ENCODE results near the gene EXOSC6.
"Not testable (repeated sequence)": the region's sequence is repeated elsewhere in the genome, so short reads cannot be mapped to it uniquely, and the experiment has no call there.

DNA sequence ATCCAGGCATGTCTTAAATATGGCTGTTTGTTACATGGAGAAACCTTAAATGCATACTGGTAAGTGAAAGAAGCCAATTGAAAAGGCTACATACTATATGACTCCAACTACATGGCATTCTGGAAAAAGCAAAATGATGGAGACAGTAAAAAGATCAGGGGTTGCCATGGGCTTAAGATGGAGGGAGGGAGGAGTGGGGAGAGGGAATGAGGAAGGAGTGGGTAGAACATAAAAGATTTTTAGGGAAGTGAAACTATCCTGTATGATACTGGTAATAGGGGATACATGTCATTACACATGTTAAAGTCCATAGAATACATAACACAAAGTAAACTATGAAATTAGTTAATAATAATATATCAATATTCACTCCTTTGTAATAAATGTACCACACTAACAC is 13.0 kb downstream of the EXOSC6 start:
- TF ChIP-seq, protein P1, sequence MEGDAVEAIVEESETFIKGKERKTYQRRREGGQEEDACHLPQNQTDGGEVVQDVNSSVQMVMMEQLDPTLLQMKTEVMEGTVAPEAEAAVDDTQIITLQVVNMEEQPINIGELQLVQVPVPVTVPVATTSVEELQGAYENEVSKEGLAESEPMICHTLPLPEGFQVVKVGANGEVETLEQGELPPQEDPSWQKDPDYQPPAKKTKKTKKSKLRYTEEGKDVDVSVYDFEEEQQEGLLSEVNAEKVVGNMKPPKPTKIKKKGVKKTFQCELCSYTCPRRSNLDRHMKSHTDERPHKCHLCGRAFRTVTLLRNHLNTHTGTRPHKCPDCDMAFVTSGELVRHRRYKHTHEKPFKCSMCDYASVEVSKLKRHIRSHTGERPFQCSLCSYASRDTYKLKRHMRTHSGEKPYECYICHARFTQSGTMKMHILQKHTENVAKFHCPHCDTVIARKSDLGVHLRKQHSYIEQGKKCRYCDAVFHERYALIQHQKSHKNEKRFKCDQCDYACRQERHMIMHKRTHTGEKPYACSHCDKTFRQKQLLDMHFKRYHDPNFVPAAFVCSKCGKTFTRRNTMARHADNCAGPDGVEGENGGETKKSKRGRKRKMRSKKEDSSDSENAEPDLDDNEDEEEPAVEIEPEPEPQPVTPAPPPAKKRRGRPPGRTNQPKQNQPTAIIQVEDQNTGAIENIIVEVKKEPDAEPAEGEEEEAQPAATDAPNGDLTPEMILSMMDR (IDR thresholded peaks at IDR 0.05) = not testable (repeated sequence)
- TF ChIP-seq TAF1 (IDR thresholded peaks at IDR 0.05; ENCODE audit: borderline replicate concordance, low read depth, low read length); POLR2AphosphoS5 (IDR thresholded peaks at IDR 0.05; ENCODE audit: low read depth, low read length); EZH2phosphoT487 (IDR thresholded peaks at IDR 0.05; ENCODE audit: borderline replicate concordance, low read depth); RFX5 (IDR thresholded peaks at IDR 0.05; ENCODE audit: low read length); CHD2 (IDR thresholded peaks at IDR 0.05; ENCODE audit: low read length, partially characterized antibody); MXI1 (IDR thresholded peaks at IDR 0.05; ENCODE audit: low read depth, low read length); FOXJ3 (CRISPR knock-in tag; IDR thresholded peaks at IDR 0.05); NFIC (IDR thresholded peaks at IDR 0.05; ENCODE audit: borderline replicate concordance); YY1 (IDR thresholded peaks at IDR 0.05; ENCODE audit: low read depth); USF2 (IDR thresholded peaks at IDR 0.05; ENCODE audit: borderline replicate concordance, low read depth, low read length); SMC3 (IDR thresholded peaks at IDR 0.05; ENCODE audit: low read depth, low read length): not testable (repeated sequence)

Data from SK-N-SH (cell line).